Pancreas (tissue), 10 donors: ENCODE measurements around the gene CFAP74. TPM values are rescaled to one million over a fixed set of nuclear protein-coding genes. Genes with fewer than 3 reads are reported as not detected.
A peak's percentile ranks its signal among the peaks of the same experiment; 100 is the strongest.

Source experiments
- ATAC-seq, 4 donors: fragments of 200-7000 bp; cut with Tn5 transposase; one replicate each; pipeline versions ENCODE4 v1.8.0 to v1.9.1; 2020; ENCODE audit warnings: mild to moderate bottlenecking in 4 of 4, moderate library complexity in 4 of 4
- DNase-seq, 6 donors: peaks; one replicate each; pipeline ENCODE4 v3.0.0-alpha.2; 2020
- FAIRE-seq: peaks from 2 replicates; lab custom pipeline; 2012; peaks lifted over from hg19 to GRCh38; lab: Jason Lieb, UNC
- H3K27ac ChIP-seq, 4 donors: fragments of 200-600 bp; sonication (generic); 1 replicate in 3 of 4; 2 replicates in 1 of 4; pipeline versions ENCODE4 v1.5.0 to v1.8.0; 2020
- H3K27me3 ChIP-seq, 4 donors: fragments of 200-600 bp; one replicate each; pipeline ENCODE4 v1.8.0; 2021
- H3K36me3 ChIP-seq, 3 donors: fragments of 200-600 bp; sonication (generic) in 1 of 3; one replicate each; pipeline versions ENCODE4 v1.5.0 to v1.8.0; 2020 to 2021
- H3K4me1 ChIP-seq, 3 donors: fragments of 200-600 bp; one replicate each; pipeline ENCODE4 v1.8.0; 2021
- H3K4me3 ChIP-seq, 4 donors: fragments of 200-600 bp; sonication (generic) in 2 of 4; one replicate each; pipeline versions ENCODE4 v1.5.0 to v1.8.0; 2020 to 2021
- H3K9me3 ChIP-seq, 4 donors: fragments of 200-600 bp; one replicate each; pipeline ENCODE4 v1.8.0; 2021
- WGBS, 2 donors: extraction: QIAGEN DNeasy Blood & Tissue Kit; methylation state at CpG; one replicate each; pipeline ENCODE4 v1.1.7; 2013; 5-methylcytosine and 5-hydroxymethylcytosine counted together
- intact Hi-C, 3 donors: fragments of 100-400 bp; cut with DNase I; formaldehyde crosslinking; loops; one replicate each; pipeline versions ENCODE4 v1.11.1 to v1.14.2; 2022
- polyA plus RNA-seq, 2 donors: library from polyadenylated mRNA; stranded (reverse); fragments of 200-250 nt; gene quantifications; one replicate each; pipeline ENCODE4 v1.2.3, GENCODE V29; 2013
- total RNA-seq, 6 donors: library from RNA; stranded (reverse); fragmentation: NEBNext Ultra II Directional in 4 of 6; extraction: Animal tissue kit (Norgen Biotek cat#: 25700) in 4 of 6; gene quantifications; one replicate each; pipeline versions ENCODE4 v1.2.1 to v1.2.4, GENCODE V29; 2021 to 2023
- TF ChIP-seq, protein P1 (sequence below), 4 donors: fragments of 200-600 bp; sonication (generic) in 3 of 4; IDR thresholded peaks; one replicate each; pipeline versions ENCODE4 v1.5.0 to v1.8.0; 2021; ENCODE audit warnings: antibody characterized with exemption in 4 of 4
- donor health status: healthy with polysubstance abuse.
- donor health status: DM: no; HTN: no; CAD: no; lungs with moderate emphysema.
- donor health status: DM: no; HTN: no; CAD: no.
- donor health status: control.
- donor health status: control.
- donor health status: Bipolar disorder and iron deficiency.
- donor health status: DM: yes; HTN: yes; CAD: no.
- donor health status: DM: no; HTN: no; CAD: no.
- donor health status: DM: no; HTN: no; CAD: no.
- donor health status: DM: yes; HTN: yes; CAD: no.

Gene CFAP74
- total and polyA plus RNA-seq, 8 donors, result 0.08 to 0.16 TPM; not detected in 6

DNA sequence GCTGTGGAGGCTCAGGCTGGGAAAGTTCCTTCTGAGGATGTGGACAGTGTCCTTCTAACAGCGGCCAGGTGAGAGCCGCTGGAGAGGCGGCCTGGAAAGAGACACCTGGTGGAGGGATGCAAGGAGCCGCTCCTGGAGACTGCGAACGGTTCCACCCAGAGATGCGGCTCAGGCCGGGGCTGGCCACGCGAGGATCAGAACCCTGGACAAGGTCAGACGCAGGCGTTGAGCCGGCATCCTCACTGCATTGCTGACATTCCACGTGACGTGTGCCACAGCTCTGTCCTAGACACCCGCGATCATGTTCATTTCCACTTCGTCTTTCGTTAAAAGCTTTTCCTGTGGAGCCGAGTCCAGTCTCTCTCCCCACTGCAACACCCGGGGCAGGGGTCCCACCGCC lies 28.8 kb downstream of the CFAP74 start:
- H3K4me1 ChIP-seq, result no peaks in the 10 kb centered on the region
- no peak overlapping the region for H3K27ac ChIP-seq
- no peaks in the 10 kb centered on the region for H3K9me3 ChIP-seq
- H3K36me3 ChIP-seq, result no peaks in the 10 kb centered on the region
- WGBS, 2 donors, result 50 to 54% methylated on average over 22 of the region's 22 CpGs
- no peaks in the 10 kb centered on the region for H3K27me3 ChIP-seq
- TF ChIP-seq, protein P1, sequence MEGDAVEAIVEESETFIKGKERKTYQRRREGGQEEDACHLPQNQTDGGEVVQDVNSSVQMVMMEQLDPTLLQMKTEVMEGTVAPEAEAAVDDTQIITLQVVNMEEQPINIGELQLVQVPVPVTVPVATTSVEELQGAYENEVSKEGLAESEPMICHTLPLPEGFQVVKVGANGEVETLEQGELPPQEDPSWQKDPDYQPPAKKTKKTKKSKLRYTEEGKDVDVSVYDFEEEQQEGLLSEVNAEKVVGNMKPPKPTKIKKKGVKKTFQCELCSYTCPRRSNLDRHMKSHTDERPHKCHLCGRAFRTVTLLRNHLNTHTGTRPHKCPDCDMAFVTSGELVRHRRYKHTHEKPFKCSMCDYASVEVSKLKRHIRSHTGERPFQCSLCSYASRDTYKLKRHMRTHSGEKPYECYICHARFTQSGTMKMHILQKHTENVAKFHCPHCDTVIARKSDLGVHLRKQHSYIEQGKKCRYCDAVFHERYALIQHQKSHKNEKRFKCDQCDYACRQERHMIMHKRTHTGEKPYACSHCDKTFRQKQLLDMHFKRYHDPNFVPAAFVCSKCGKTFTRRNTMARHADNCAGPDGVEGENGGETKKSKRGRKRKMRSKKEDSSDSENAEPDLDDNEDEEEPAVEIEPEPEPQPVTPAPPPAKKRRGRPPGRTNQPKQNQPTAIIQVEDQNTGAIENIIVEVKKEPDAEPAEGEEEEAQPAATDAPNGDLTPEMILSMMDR (IDR thresholded peaks at IDR 0.05), result no peak
- ATAC-seq (no peak), DNase-seq (peak in 1 of 6 donors; percentile 38), FAIRE-seq (no peak)
- intact Hi-C loops, result no loop called here
- no peak overlapping the region for H3K4me3 ChIP-seq

DNA sequence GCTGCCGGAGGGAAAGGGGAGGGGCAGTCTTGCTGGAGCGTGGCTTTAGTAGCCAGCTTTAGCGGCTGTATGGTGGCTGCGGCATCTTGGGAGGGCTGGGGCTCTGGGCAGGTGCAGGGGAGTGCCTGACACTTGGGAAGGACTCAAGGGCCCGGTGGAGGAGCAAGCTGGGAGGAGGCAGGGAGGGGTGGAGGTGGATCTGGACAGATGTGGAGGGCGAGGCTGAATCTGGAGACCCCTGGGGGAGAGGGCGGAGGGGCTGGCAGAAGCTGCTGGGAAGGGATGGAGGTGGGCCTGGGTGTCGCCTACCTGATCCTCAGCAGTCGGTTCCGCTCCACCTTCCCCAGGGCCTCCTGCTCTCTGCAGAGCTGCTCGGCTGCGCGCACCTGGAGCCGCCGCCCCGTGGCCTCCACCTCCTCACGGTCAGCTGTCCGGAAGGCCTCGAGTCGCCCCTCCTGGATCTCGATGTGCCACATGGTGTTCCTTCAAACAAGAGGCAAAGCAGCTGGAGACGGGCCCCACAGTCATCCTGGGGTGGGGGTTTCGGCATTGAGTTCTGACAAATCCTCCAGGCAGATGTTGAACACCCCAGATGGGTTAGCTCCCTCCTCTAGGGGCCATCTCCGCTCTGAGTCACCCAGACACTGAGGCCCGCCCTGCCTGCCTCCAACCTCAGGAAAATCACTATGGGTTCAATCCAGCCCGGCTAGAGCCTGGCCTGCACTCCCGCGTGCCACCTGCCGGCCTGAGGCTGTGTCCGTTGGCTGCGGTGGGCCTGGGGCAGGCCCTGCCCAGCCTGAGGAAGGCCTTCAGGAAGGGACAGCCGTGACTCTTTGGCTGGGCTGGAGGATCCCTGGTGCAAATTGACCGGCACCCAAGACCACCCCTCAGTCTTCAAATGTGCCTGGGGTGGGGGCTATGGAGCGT lies 29.6 kb downstream of the CFAP74 start:
- H3K27me3 ChIP-seq, result no peaks in the 10 kb centered on the region
- no peaks in the 10 kb centered on the region for H3K36me3 ChIP-seq
- no peak for ATAC-seq
- no peak for FAIRE-seq
- H3K27ac ChIP-seq, result no peak overlapping the region
- H3K4me3 ChIP-seq, result no peak overlapping the region
- intact Hi-C loops, result no loop called here
- TF ChIP-seq, protein P1 (IDR thresholded peaks at IDR 0.05), result no peak
- DNase-seq, result peak in 1 of 6 donors; percentile 40
- WGBS, 2 donors, result 71 to 80% methylated on average over 34 of the region's 34 CpGs
- H3K4me1 ChIP-seq, result no peaks in the 10 kb centered on the region
- no peaks in the 10 kb centered on the region for H3K9me3 ChIP-seq

DNA sequence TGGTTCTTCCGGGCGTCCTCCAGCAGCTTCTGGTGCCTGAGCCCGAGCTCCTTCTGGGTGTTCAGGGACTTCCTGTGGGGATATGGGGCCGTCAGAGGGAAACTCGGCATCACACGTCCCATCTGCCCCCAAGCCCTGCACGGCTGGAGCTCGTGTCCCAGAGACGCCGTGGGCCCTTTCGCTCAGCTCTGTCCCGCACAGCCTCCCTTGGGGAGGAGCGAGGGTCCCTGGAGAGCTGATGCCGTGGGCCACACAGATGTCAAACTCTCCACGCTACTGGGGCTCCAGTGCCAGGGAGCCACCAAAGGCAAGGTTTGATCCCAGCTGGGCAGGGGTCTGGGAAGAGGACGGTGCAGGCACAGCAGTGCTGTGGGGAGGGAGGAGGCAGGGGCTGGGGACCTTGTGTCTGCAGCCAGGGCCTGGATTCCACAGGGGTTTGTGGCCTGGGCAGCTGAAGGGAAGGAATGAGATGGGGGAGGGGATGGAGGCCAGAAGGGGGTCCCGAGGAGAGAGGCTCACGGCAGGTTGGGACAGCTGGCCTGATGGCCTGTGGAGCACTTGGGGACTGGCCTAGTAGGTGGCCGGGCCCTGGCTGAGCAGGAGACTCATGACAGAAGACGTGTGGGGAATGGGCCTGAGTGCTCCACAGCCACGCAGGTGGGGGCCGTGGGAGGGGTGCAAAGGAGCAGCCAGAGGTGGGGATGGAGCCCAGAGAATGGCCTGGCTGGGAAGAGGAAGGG lies 30.4 kb downstream of the CFAP74 start:
- no peaks in the 10 kb centered on the region for H3K4me1 ChIP-seq
- DNase-seq (peak in 1 of 6 donors; percentile 53), ATAC-seq (no peak), FAIRE-seq (no peak)
- TF ChIP-seq, protein P1 (IDR thresholded peaks at IDR 0.05), result no peak
- no peaks in the 10 kb centered on the region for H3K27me3 ChIP-seq
- no peak overlapping the region for H3K4me3 ChIP-seq
- H3K27ac ChIP-seq, result no peak overlapping the region
- H3K36me3 ChIP-seq, result no peaks in the 10 kb centered on the region
- 63 to 66% methylated on average over 22 of the region's 22 CpGs for WGBS, 2 donors
- intact Hi-C loops, result no loop called here
- H3K9me3 ChIP-seq, result no peaks in the 10 kb centered on the region

DNA sequence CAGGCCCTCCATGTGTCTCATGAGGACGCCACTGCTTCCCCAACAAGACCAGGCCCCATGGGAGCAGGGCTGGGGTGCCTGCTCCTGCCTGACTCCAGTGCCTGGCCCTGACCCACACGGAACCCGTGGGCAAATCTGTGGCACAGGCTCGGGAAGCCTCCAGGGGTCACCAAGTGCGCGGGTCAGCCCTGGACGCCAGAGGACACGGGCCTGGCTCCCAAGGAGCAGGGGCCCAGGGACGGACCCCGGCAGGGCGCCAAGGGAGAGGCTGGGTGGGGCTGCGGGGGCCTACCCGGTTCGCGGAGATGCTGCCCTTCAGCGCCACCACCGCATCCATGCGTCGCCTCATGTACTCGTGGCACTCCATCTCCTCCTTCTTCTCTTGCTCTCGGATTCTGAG lies 31.9 kb downstream of the CFAP74 start:
- no peaks in the 10 kb centered on the region for H3K9me3 ChIP-seq
- H3K4me1 ChIP-seq, result no peaks in the 10 kb centered on the region
- DNase-seq (peak in 1 of 6 donors; percentile 50), ATAC-seq (no peak), FAIRE-seq (no peak)
- H3K27ac ChIP-seq, result no peak overlapping the region
- intact Hi-C loops, result no loop called here
- WGBS, 2 donors, result 84 to 90% methylated on average over 21 of the region's 21 CpGs
- no peaks in the 10 kb centered on the region for H3K36me3 ChIP-seq
- no peaks in the 10 kb centered on the region for H3K27me3 ChIP-seq
- no peak overlapping the region for H3K4me3 ChIP-seq
- TF ChIP-seq, protein P1 (IDR thresholded peaks at IDR 0.05), result no peak
